Retinal pigment epithelial cell (primary cell): Measurements from ENCODE around the gene VWA8.
"Not testable (repeated sequence)": the region's sequence is repeated elsewhere in the genome, so short reads cannot be mapped to it uniquely, and the experiment has no call there.

Experiments
- DNase-seq: peaks from one replicate; pipeline ENCODE4 v3.0.0-alpha.2; 2010; ENCODE audit warnings: low read depth
- H3K4me3 ChIP-seq: 2 replicates; pipeline ENCODE4 v1.5.1; 2011; ENCODE audit warnings: mild to moderate bottlenecking, low read length, control low read depth, moderate library complexity
- CTCF ChIP-seq: conservative IDR thresholded peaks from 2 replicates; pipeline ENCODE4 v1.5.1; 2011; ENCODE audit warnings: low read depth, low read length, control low read depth, inconsistent platforms

Gene VWA8

GRCh38 chr13:41579881-41580280 is 381.0 kb downstream of the VWA8 start:
- DNase-seq: no peak
- H3K4me3 ChIP-seq: no peak overlapping the region
- no peak for TF ChIP-seq CTCF

- no peak overlapping the region for H3K4me3 ChIP-seq
- no peak for TF ChIP-seq CTCF
- DNase-seq: no peak
Measured at GRCh38 chr13:41579168-41579567, 381.7 kb downstream of the VWA8 start.

GRCh38 chr13:41578371-41578770 is 382.5 kb downstream of the VWA8 start:
- DNase-seq: no peak
- no peak for TF ChIP-seq CTCF
- no peak overlapping the region for H3K4me3 ChIP-seq

- DNase-seq: no peak
- no peak for TF ChIP-seq CTCF
- no peak overlapping the region for H3K4me3 ChIP-seq
Measured at GRCh38 chr13:41577436-41577835, 383.5 kb downstream of the VWA8 start.

GRCh38 chr13:41573640-41574039 is 387.3 kb downstream of the VWA8 start:
- not testable (repeated sequence) for DNase-seq, H3K4me3 ChIP-seq

- not testable (repeated sequence) for DNase-seq
Measured at GRCh38 chr13:41571817-41572340, 389.0 kb downstream of the VWA8 start.

GRCh38 chr13:41568972-41569351 is 391.9 kb downstream of the VWA8 start:
- no peak overlapping the region for H3K4me3 ChIP-seq
- DNase-seq: no peak
- TF ChIP-seq CTCF: no peak

More at GRCh38 chr13:41571817-41572340, 389.0 kb downstream of the VWA8 start:
- not testable (repeated sequence) for H3K4me3 ChIP-seq

- H3K4me3 ChIP-seq: no peak overlapping the region
- no peak for TF ChIP-seq CTCF
- DNase-seq: no peak
Measured at GRCh38 chr13:41568143-41568971, 392.6 kb downstream of the VWA8 start.
